KMS-11 (cell line): ENCODE results near the gene ADCY6.

Experiments
- H2AFZ ChIP-seq: fragments of 200-600 bp; sonication (generic); 2 replicates; pipeline ENCODE4 v1.6.1; 2016; ENCODE audit warnings: antibody characterized with exemption, mixed run types, low read depth
- H3K27ac ChIP-seq: fragments of 200-600 bp; sonication (generic); 2 replicates; pipeline ENCODE4 v1.6.1; 2016; ENCODE audit warnings: mild to moderate bottlenecking, mixed run types
- H3K27me3 ChIP-seq: fragments of 200-600 bp; sonication (generic); 2 replicates; pipeline ENCODE4 v1.6.1; 2017; ENCODE audit warnings: mild to moderate bottlenecking, low read depth, mixed run types, moderate library complexity; ENCODE audit not compliant: insufficient read depth
- H3K36me3 ChIP-seq: fragments of 200-600 bp; sonication (generic); 2 replicates; pipeline ENCODE4 v1.6.1; 2017; ENCODE audit warnings: mild to moderate bottlenecking, mixed run types; ENCODE audit not compliant: insufficient read depth
- H3K4me1 ChIP-seq: fragments of 200-600 bp; sonication (generic); 2 replicates; pipeline ENCODE4 v1.6.1; 2016; ENCODE audit warnings: mild to moderate bottlenecking, low read depth, mixed run types; ENCODE audit not compliant: poor library complexity, severe bottlenecking
- H3K4me2 ChIP-seq: fragments of 200-600 bp; sonication (generic); 2 replicates; pipeline ENCODE4 v1.7.0; 2016; ENCODE audit warnings: mild to moderate bottlenecking, mixed run types
- H3K4me3 ChIP-seq: fragments of 200-600 bp; sonication (generic); IDR thresholded peaks from 2 replicates; pipeline ENCODE4 v1.6.1; 2017; ENCODE audit warnings: low read depth, low read length, mixed read lengths; ENCODE audit not compliant: insufficient read depth
- H3K79me2 ChIP-seq: fragments of 200-600 bp; sonication (generic); 2 replicates; pipeline ENCODE4 v1.6.1; 2016; ENCODE audit warnings: low read depth, mixed run types; ENCODE audit not compliant: insufficient read depth
- H3K9ac ChIP-seq: fragments of 200-600 bp; sonication (generic); 2 replicates; pipeline ENCODE4 v1.6.1; 2016; ENCODE audit warnings: mild to moderate bottlenecking, mixed run types
- H4K20me1 ChIP-seq: fragments of 200-600 bp; sonication (generic); 2 replicates; pipeline ENCODE4 v1.6.1; 2016; ENCODE audit warnings: mild to moderate bottlenecking, mixed run types; ENCODE audit not compliant: insufficient read depth
- CTCF ChIP-seq: fragments of 200-600 bp; sonication (generic); conservative IDR thresholded peaks from 2 replicates; pipeline ENCODE4 v1.6.1; 2017; ENCODE audit warnings: low read depth, mild to moderate bottlenecking, antibody characterized with exemption, low read length, moderate library complexity, mixed read lengths

ADCY6 gene

GRCh38 chr12:48788854-48789775 lies at the start of gene ADCY6:
ADCY6 (minus strand) TSS chr12:48789089; CDS start chr12:48783434, 5,655 bp downstream.
- Histone ChIP-seq H3K4me3 (no peak within 1 kb of the TSS), H3K36me3 (no peaks in the 10 kb centered on the region), H3K27ac (no peak within 1 kb of the TSS), H3K4me2 (peak within 1 kb of the TSS; percentile 92), H4K20me1 (no peaks in the 10 kb centered on the region), H3K4me1 (peaks cover 16% of the 10 kb centered on the region), H3K27me3 (no peaks in the 10 kb centered on the region), H2AFZ (peak within 1 kb of the TSS; percentile 99), H3K79me2 (no peaks in the 10 kb centered on the region), H3K9ac (peak within 1 kb of the TSS; percentile 81)
- no peak for TF ChIP-seq CTCF

- H3K4me3 ChIP-seq, result no peak overlapping the region
- peaks cover 12% of the 10 kb centered on the region; the same call in 1 of the 2 replicates for H3K36me3 ChIP-seq
- H3K4me2 ChIP-seq, result no peak overlapping the region
- H3K27ac ChIP-seq, result no peak overlapping the region
- H3K9ac ChIP-seq, result no peak overlapping the region
- no peak overlapping the region for H2AFZ ChIP-seq
- no peaks in the 10 kb centered on the region for H3K4me1 ChIP-seq
- TF ChIP-seq CTCF, result no peak
- no peaks in the 10 kb centered on the region; the same call in 1 of the 2 replicates for H4K20me1 ChIP-seq
- H3K27me3 ChIP-seq, result no peaks in the 10 kb centered on the region
- H3K79me2 ChIP-seq, result no peaks in the 10 kb centered on the region
Observed at GRCh38 chr12:48838048-48838447, 49.2 kb upstream of the ADCY6 start.

GRCh38 chr12:48832321-48833060 lies 43.6 kb upstream of the ADCY6 start:
- no peak for TF ChIP-seq CTCF
- Histone ChIP-seq H3K79me2 (no peaks in the 10 kb centered on the region), H3K36me3 (peaks cover 24% of the 10 kb centered on the region; the same call in 1 of the 2 replicates), H3K4me1 (no peaks in the 10 kb centered on the region), H3K4me3 (no peak overlapping the region), H3K9ac (no peak overlapping the region), H3K4me2 (no peak overlapping the region), H2AFZ (no peak overlapping the region), H4K20me1 (no peaks in the 10 kb centered on the region; the same call in 1 of the 2 replicates), H3K27me3 (no peaks in the 10 kb centered on the region), H3K27ac (no peak overlapping the region)

GRCh38 chr12:48831257-48831656 lies 42.4 kb upstream of the ADCY6 start:
- H4K20me1 ChIP-seq, result no peaks in the 10 kb centered on the region; the same call in 1 of the 2 replicates
- H3K4me2 ChIP-seq, result no peak overlapping the region
- H3K9ac ChIP-seq, result no peak overlapping the region
- no peak overlapping the region for H3K27ac ChIP-seq
- H3K4me1 ChIP-seq, result no peaks in the 10 kb centered on the region
- H3K27me3 ChIP-seq, result no peaks in the 10 kb centered on the region
- H3K36me3 ChIP-seq, result peaks cover 24% of the 10 kb centered on the region; the same call in 1 of the 2 replicates
- no peak overlapping the region for H2AFZ ChIP-seq
- no peak overlapping the region for H3K4me3 ChIP-seq
- H3K79me2 ChIP-seq, result no peaks in the 10 kb centered on the region
- TF ChIP-seq CTCF, result no peak
